ENCODE data around the gene NLRC4. TPM values are rescaled to one million over a fixed set of nuclear protein-coding genes. Genes with fewer than 3 reads are reported as not detected.

Gene NLRC4
- total and polyA plus RNA-seq, 10 of the 15 experiments (the other 5 are each of a cell fraction or from before 2014, with no cell fraction given), result 0.01 to 0.58 (median 0.40) TPM

DNA sequence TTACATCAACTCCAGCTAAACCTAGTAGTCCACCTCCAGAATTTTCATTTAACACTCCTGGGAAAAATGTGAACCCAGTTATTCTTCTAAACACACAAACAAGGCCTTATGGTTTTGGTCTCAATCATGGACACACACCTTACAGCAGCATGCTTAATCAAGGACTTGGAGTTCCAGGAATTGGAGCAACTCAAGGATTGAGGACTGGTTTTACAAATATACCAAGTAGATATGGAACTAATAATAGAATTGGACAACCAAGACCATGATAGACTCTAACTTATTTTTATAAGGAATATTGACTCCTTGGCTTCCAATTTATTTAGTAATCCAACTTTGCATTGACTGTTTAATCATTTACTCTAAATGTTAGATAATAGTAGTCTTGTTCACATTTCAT is 44.2 kb downstream of the NLRC4 start:
- SMC1A ChIA-PET (ENCODE audit: uncharacterized antibody, unreplicated experiment), result no interaction called here
- no peak for ATAC-seq
- DNase-seq (ENCODE audit: low read depth, low spot score), result no peak
- in situ Hi-C loops (cut with MboI), result no loop called here
- CTCF ChIA-PET, result no interaction called here
- no peaks in the 10 kb centered on the region for H3K9me3 ChIP-seq (replicated peaks; ENCODE audit: control insufficient read depth, insufficient read depth, low read length)
- TF ChIP-seq POLR2AphosphoS2 (IDR thresholded peaks at IDR 0.05; ENCODE audit: low read depth, low read length), result no peak
- TF ChIP-seq TAF1 (IDR thresholded peaks at IDR 0.05; ENCODE audit: borderline replicate concordance, low read depth, low read length), result no peak
- no peak for TF ChIP-seq SUPT20H (IDR thresholded peaks at IDR 0.05; ENCODE audit: borderline replicate concordance, control insufficient read depth, low read depth, low read length)
- TF ChIP-seq RCOR1 (conservative IDR thresholded peaks at IDR 0.05; ENCODE audit: low read depth, low read length), result no peak
- no peak for TF ChIP-seq NR2C2 (IDR thresholded peaks at IDR 0.05; ENCODE audit: borderline replicate concordance, control insufficient read depth, insufficient read length, low read depth)
- TF ChIP-seq YBX1 (IDR thresholded peaks at IDR 0.05), result no peak
- TF ChIP-seq ZNF207 (IDR thresholded peaks at IDR 0.05; ENCODE audit: borderline replicate concordance), result no peak
- TF ChIP-seq MXI1 (IDR thresholded peaks at IDR 0.05; ENCODE audit: low read depth, low read length), result no peak
- no peak for TF ChIP-seq RB1 (IDR thresholded peaks at IDR 0.05; ENCODE audit: borderline replicate concordance)
- no peak for TF ChIP-seq ATF7 (IDR thresholded peaks at IDR 0.05; ENCODE audit: low read depth)
- no peak for TF ChIP-seq EED (IDR thresholded peaks at IDR 0.05; ENCODE audit: low read depth)
- TF ChIP-seq JUND (IDR thresholded peaks at IDR 0.05; ENCODE audit: low read depth, low read length), result no peak
- no peak for TF ChIP-seq POLR2AphosphoS5 (IDR thresholded peaks at IDR 0.05; ENCODE audit: low read length)
- no peak for TF ChIP-seq NFYA (IDR thresholded peaks at IDR 0.05; ENCODE audit: borderline replicate concordance, low read depth, low read length)
- TF ChIP-seq RELA (IDR thresholded peaks at IDR 0.05; ENCODE audit: borderline replicate concordance, partially characterized antibody), result no peak
- no peak for TF ChIP-seq ZSCAN29 (IDR thresholded peaks at IDR 0.05)
- TF ChIP-seq, protein P1, sequence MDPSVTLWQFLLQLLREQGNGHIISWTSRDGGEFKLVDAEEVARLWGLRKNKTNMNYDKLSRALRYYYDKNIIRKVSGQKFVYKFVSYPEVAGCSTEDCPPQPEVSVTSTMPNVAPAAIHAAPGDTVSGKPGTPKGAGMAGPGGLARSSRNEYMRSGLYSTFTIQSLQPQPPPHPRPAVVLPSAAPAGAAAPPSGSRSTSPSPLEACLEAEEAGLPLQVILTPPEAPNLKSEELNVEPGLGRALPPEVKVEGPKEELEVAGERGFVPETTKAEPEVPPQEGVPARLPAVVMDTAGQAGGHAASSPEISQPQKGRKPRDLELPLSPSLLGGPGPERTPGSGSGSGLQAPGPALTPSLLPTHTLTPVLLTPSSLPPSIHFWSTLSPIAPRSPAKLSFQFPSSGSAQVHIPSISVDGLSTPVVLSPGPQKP (IDR thresholded peaks at IDR 0.05; ENCODE audit: low read depth, low read length), result no peak
- no peak for TF ChIP-seq IRF4 (IDR thresholded peaks at IDR 0.05; ENCODE audit: low read depth, low read length)
- TF ChIP-seq EGR1 (IDR thresholded peaks at IDR 0.05; ENCODE audit: borderline replicate concordance in 1 of 2, low read depth in 2 of 2, low read length in 2 of 2), result no peak
- TF ChIP-seq, protein P2, sequence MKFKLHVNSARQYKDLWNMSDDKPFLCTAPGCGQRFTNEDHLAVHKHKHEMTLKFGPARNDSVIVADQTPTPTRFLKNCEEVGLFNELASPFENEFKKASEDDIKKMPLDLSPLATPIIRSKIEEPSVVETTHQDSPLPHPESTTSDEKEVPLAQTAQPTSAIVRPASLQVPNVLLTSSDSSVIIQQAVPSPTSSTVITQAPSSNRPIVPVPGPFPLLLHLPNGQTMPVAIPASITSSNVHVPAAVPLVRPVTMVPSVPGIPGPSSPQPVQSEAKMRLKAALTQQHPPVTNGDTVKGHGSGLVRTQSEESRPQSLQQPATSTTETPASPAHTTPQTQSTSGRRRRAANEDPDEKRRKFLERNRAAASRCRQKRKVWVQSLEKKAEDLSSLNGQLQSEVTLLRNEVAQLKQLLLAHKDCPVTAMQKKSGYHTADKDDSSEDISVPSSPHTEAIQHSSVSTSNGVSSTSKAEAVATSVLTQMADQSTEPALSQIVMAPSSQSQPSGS (IDR thresholded peaks at IDR 0.05; ENCODE audit: low read length), result no peak
- no peaks in the 10 kb centered on the region for H3K79me2 ChIP-seq (ENCODE audit: control insufficient read depth, insufficient read depth, low read length)
- H3K36me3 ChIP-seq (ENCODE audit: control insufficient read depth in 2 of 2, insufficient read depth in 2 of 2, low read length in 1 of 2), result peaks cover 0 to 11% of the 10 kb centered on the region in 2 experiments; a peak in 2 of 4 replicates
- H3K4me1 ChIP-seq (ENCODE audit: control insufficient read depth, insufficient read depth, low read length), result no peaks in the 10 kb centered on the region
- no peaks in the 10 kb centered on the region for H3K27me3 ChIP-seq (replicated peaks in 1 of 2; ENCODE audit: control insufficient read depth in 2 of 2, insufficient read depth in 2 of 2, low read length in 1 of 2)
- H3K4me3 ChIP-seq, result no peak overlapping the region
- no peak for FAIRE-seq
- no peak overlapping the region for H3K9ac ChIP-seq (ENCODE audit: control insufficient read depth, insufficient read depth, low read length)
- no TSS peak for BruUV-seq (replicated peaks)
- no peak overlapping the region for H2AFZ ChIP-seq (ENCODE audit: control insufficient read depth, low read depth, low read length)
- no peaks in the 10 kb centered on the region for H4K20me1 ChIP-seq (ENCODE audit: control insufficient read depth, insufficient read depth)
- no peak overlapping the region for H3K27ac ChIP-seq (ENCODE audit: control insufficient read depth, insufficient read depth)
- POLR2A ChIA-PET, result no interaction called here
- intact Hi-C loops (cut with micrococcal nuclease; ENCODE audit: unreplicated experiment), result no loop called here
- no peak overlapping the region for H3K4me2 ChIP-seq (ENCODE audit: control insufficient read depth, insufficient read depth)
- RAD21 ChIA-PET (ENCODE audit: unreplicated experiment), result no interaction called here
